ENCODE data around the gene SPO11. TPM values are rescaled to one million over a fixed set of nuclear protein-coding genes. Genes with fewer than 3 reads are reported as not detected.
A peak's percentile ranks its signal among the peaks of the same experiment; 100 is the strongest.

SPO11 gene
- total RNA-seq, 6 donors from 2014 or later: not detected

DNA sequence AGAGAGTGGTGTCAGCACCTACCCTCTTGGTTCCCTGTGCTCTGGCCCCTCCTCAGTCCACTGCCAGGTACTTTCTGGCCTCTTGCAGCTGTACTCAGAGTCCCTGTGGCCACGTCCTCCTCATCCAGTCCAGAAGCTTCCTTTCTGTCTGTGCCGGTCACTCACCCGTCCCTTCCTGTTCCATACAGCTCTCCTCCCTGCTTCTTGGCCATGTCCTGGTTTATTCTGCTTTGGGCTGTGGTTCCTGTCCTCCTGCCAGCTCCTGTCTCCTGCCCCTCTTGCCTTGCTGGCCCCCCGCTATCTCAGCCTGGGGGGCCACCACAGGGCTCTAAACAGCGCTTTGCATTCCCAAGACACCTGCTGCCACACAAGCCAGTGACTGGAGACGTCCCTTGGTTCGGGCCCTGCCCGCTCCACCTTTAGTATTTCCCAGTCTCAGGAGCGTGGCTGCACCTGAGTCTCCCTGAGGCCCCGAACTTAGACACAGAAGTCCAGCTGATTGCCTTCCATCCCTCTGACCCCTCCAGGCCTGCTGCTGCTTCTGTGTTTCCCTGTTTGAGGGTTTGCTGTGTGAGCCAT, 46.1 kb downstream of the SPO11 start:
- WGBS, 2 donors: 88 to 90% methylated on average over 10 of the region's 10 CpGs
- peaks cover 2 to 11% (median 4%) of the 10 kb centered on the region in 4 donors for H3K4me1 ChIP-seq
- TF ChIP-seq EP300 (IDR thresholded peaks at IDR 0.05): no peak
- no peak for TF ChIP-seq POLR2A (IDR thresholded peaks at IDR 0.05)
- no peak for TF ChIP-seq POLR2AphosphoS5 (IDR thresholded peaks at IDR 0.05)
- TF ChIP-seq, protein P1, sequence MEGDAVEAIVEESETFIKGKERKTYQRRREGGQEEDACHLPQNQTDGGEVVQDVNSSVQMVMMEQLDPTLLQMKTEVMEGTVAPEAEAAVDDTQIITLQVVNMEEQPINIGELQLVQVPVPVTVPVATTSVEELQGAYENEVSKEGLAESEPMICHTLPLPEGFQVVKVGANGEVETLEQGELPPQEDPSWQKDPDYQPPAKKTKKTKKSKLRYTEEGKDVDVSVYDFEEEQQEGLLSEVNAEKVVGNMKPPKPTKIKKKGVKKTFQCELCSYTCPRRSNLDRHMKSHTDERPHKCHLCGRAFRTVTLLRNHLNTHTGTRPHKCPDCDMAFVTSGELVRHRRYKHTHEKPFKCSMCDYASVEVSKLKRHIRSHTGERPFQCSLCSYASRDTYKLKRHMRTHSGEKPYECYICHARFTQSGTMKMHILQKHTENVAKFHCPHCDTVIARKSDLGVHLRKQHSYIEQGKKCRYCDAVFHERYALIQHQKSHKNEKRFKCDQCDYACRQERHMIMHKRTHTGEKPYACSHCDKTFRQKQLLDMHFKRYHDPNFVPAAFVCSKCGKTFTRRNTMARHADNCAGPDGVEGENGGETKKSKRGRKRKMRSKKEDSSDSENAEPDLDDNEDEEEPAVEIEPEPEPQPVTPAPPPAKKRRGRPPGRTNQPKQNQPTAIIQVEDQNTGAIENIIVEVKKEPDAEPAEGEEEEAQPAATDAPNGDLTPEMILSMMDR (IDR thresholded peaks at IDR 0.05): no peak
- peak overlapping the region; percentile 70 to 77 (median 74) for H3K27ac ChIP-seq
- DNase-seq (no peak), ATAC-seq (ENCODE audit: low FRiP score in 2 of 2) (peak in 1 of 2 donors; percentile 14)
- peak overlapping the region in 1 of 4 donors; percentile 28 for H3K4me3 ChIP-seq
- no peaks in the 10 kb centered on the region for H3K9me3 ChIP-seq
- H3K36me3 ChIP-seq: peaks cover 24 to 99% (median 77%) of the 10 kb centered on the region in 4 donors
- no peaks in the 10 kb centered on the region for H3K27me3 ChIP-seq

DNA sequence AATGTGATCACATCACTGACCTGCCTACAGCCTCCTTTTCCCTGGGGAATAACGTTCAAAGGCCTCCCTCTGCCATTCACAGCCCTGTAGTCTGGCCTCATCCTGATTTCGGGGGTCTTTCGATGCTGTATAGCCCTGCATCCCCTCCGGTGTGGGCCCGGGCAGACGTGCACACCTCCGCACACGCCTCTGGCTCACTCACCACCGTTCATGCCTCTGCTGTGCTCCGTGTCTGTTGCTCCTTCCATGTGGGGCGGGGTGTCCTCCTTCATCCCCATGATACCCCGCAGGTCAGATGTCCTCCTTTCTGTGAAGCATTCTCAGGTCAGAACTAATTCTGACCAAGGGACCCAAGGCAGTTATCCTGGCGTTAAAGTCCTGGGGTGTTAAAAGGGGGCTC, 47.7 kb downstream of the SPO11 start:
- Histone ChIP-seq H3K36me3 (peaks cover 24 to 86% (median 64%) of the 10 kb centered on the region in 4 donors), H3K9me3 (no peaks in the 10 kb centered on the region), H3K4me1 (peaks cover 2 to 11% (median 4%) of the 10 kb centered on the region in 4 donors), H3K27me3 (no peaks in the 10 kb centered on the region), H3K4me3 (no peak overlapping the region), H3K27ac (no peak overlapping the region)
- DNase-seq (peak in 1 of 2 donors; percentile 40), ATAC-seq (ENCODE audit: low FRiP score in 2 of 2) (no peak)
- TF ChIP-seq POLR2A (IDR thresholded peaks at IDR 0.05) (no peak), EP300 (IDR thresholded peaks at IDR 0.05) (no peak), POLR2AphosphoS5 (IDR thresholded peaks at IDR 0.05) (no peak)
- TF ChIP-seq, protein P1 (IDR thresholded peaks at IDR 0.05): no peak
- 80 to 94% methylated on average over 13 of the region's 13 CpGs for WGBS, 2 donors

DNA sequence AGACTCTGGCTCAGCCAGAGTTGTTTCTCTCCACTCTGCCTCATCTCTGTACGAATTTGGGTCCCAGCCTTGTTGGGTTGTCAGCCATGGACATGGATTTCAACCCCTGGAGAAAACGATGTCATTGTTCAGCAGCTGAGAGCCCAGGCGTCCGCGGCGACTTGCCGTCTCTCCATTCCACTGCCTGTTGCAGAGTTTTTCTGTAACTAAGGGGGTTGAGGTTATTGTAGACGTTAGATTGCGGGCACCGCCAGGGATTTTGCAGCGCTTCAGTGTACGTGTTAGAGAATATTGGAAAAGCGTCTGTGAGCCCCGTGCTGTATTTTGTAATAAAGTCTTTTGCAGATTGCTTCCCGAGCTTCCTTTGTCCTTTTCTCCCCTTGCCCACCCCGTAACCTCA, 48.5 kb downstream of the SPO11 start:
- H3K4me3 ChIP-seq: no peak overlapping the region
- H3K36me3 ChIP-seq: peaks cover 24 to 79% (median 57%) of the 10 kb centered on the region in 4 donors
- H3K4me1 ChIP-seq: peaks cover 2 to 11% (median 4%) of the 10 kb centered on the region in 4 donors
- TF ChIP-seq POLR2AphosphoS5 (IDR thresholded peaks at IDR 0.05): no peak
- TF ChIP-seq, protein P1 (IDR thresholded peaks at IDR 0.05): no peak
- TF ChIP-seq POLR2A (IDR thresholded peaks at IDR 0.05): no peak
- TF ChIP-seq EP300 (IDR thresholded peaks at IDR 0.05): no peak
- ATAC-seq (ENCODE audit: low FRiP score in 2 of 2) (no peak), DNase-seq (peak in 1 of 2 donors; percentile 47)
- H3K27me3 ChIP-seq: no peaks in the 10 kb centered on the region
- no peak overlapping the region for H3K27ac ChIP-seq
- 91 to 94% methylated on average over 16 of the region's 16 CpGs for WGBS, 2 donors
- no peaks in the 10 kb centered on the region for H3K9me3 ChIP-seq

DNA sequence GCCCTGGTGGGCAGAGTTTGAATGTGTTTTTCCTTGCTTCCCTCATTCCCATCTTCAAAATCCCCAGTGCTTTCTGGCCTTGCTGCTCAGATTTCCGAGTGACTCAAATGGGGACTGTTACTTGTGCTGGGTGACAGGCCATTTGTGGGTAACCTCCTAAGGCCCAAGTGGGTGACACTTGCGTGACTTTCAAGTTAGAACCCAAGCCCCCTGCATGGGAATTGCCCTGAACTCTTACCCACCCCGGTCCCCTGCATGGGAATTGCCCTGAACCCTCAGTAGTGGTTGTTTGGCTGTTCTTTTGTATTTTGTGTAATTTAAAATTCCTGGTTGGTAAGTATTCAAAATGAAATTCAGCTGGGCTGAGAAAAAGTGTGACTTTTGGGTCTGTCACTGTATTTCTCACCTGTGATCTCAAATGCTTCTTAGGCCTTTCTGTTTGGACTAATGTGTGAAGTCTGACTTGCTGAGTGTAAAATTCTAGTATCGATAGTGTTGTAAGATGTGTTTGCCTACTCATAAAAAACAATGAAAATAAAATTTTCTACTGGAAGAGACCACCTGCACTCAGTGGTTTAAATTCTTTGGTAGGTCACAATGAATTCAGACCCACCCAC, 49.2 kb downstream of the SPO11 start:
- ATAC-seq (ENCODE audit: low FRiP score in 2 of 2) (no peak), DNase-seq (no peak)
- TF ChIP-seq POLR2A (IDR thresholded peaks at IDR 0.05) (no peak), EP300 (IDR thresholded peaks at IDR 0.05) (no peak), POLR2AphosphoS5 (IDR thresholded peaks at IDR 0.05) (no peak)
- TF ChIP-seq, protein P1 (IDR thresholded peaks at IDR 0.05): no peak
- H3K4me3 ChIP-seq: no peak overlapping the region
- H3K9me3 ChIP-seq: no peaks in the 10 kb centered on the region
- no peaks in the 10 kb centered on the region for H3K27me3 ChIP-seq
- H3K27ac ChIP-seq: no peak overlapping the region
- peaks cover 22 to 72% (median 50%) of the 10 kb centered on the region in 4 donors for H3K36me3 ChIP-seq
- peaks cover 2 to 11% (median 4%) of the 10 kb centered on the region in 4 donors for H3K4me1 ChIP-seq
- 85 to 89% methylated on average over 4 of the region's 4 CpGs for WGBS, 2 donors
